ENCODE data around the gene PROZ.

The PROZ gene

DNA sequence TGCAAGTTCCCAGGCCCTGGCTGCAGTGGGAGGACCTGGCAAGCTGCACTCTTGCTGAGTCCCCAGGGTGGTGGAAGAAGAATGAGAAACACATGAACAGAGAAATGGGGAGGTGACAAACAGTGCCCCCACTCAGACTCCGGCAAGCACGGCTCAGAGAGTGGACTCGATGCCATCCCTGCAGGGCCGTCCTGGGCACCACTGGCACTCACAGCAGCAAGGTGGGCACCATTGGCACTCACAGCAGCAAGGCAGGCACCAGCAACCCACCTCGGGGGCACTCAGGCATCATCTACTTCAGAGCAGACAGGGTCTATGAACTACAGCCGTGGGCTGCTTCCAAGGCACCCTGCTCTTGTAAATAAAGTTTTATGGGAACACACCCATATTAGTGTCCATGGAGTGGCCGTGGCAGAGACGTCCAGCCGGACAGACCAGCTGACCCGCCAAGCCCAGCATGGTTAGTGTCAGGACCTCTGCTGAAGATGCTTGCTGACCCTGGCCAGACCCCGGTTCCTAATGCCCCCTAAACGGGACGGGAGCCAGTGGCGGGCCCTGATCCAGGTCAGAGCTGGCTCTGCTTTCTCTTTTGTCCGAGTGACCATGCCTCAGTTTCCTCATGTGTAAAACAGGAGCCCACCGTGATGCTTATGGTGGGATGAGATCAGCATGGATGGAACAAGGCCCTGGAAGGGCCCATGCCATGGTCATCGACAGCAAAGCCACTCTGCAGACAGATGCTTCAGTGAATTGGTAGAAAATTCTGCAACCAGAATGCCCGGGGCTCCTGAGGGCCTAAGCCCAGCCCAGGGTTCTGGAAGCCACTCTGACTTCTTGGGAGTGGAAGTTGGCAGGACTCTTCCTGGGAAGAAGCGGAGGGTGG is 37.9 kb upstream of the PROZ start:
- DNase-seq (ENCODE audit: low read depth in 2 of 2) = no peak

DNA sequence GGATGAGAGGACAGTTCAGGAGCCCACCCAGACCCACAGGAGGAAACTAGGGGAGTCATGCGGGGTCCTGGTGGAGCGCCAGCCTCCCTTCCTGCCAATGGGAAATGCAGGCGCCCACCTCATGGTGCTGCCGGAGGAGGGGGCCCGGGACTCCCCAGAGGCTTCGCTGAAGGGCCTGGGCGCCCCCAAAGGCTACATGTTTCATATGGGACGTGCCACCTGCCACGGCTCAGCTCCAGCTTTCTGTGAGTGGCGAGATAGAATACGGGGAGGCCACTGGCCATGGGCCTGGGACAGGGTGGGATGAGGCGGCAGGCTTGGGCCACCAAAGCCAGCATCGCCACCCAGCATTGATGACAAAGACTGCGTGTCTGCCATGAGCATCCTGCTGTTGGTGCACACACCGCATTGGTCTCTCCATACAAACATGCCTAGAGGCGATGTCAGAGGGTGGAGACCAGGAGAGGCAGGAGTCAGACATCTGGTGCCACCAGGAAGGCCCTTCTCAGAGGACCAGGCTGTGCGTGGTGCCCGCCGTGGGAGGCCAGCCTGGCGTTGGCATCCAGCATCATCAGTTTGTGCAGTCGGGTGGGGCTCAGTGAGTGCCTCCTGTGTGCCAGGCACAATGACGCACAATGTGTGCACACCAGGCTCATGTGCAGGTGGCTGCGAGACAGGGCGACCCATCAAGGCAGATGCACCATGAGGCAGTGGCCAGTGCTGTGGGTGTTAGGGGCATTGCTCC is 37.1 kb upstream of the PROZ start:
- DNase-seq (ENCODE audit: low read depth in 2 of 2) = no peak

DNA sequence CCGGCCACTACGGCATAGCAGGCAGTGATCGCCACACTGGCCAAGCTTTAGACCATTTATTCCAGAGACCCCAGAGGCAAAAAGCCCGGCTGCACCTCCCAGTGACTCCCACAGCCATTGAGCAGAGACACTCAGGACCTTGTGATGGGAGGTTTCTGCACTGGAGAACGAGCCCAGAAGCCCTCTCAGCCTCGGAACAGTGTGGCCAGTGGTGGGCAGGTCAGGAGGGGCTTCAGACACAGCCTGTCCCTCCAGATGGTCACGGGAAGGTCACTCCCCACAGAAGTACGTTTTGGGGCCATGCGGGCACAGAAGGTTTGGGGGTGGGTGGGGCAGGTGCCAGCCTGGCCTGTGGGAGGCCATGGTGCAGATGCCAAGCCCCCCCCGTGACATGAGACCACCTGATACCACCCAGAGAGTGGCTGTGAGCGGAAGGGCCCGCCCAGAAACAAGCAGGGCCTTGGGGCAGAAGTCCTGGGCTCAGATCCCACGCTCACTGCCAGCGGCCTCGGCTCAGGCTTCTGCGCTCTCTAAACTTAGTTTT is 36.4 kb upstream of the PROZ start:
- no peak for DNase-seq (ENCODE audit: low read depth in 2 of 2)

DNA sequence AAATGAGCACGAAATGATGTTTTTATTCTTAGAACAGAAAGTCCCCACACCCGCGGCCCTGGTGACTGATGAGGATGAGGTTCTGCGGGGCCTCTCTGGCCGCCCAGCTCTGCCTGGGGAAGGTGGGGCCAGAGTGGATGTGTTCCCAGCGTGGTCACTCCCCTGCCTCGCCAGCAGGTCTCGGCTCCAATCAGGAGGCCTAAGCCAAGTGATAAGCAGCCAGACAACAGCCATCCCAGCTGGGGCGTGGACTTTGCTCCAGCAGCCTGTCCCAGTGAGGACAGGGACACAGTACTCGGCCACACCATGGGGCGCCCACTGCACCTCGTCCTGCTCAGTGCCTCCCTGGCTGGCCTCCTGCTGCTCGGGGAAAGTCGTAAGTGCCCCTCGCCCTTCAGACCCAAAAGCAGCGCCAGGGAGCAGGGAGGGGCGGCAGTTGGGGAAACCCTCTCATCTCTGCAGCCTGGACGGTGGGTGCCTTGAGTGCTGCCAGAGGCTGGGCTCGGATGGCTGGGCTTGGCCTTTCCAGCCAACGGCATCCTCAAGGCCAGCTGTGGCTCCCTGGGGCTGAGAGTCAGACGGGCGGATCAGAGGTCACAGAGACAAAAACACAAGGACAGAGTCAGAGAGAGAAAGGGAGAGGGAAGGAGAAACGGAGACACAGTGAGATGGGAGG is 35.8 kb upstream of the PROZ start, which contains the start of gene F10:
F10 (plus strand) TSS at position 250 of the 676 bp plus-strand sequence; CDS start at position 307, 57 bp downstream.
- no peak for DNase-seq (ENCODE audit: low read depth in 2 of 2)

DNA sequence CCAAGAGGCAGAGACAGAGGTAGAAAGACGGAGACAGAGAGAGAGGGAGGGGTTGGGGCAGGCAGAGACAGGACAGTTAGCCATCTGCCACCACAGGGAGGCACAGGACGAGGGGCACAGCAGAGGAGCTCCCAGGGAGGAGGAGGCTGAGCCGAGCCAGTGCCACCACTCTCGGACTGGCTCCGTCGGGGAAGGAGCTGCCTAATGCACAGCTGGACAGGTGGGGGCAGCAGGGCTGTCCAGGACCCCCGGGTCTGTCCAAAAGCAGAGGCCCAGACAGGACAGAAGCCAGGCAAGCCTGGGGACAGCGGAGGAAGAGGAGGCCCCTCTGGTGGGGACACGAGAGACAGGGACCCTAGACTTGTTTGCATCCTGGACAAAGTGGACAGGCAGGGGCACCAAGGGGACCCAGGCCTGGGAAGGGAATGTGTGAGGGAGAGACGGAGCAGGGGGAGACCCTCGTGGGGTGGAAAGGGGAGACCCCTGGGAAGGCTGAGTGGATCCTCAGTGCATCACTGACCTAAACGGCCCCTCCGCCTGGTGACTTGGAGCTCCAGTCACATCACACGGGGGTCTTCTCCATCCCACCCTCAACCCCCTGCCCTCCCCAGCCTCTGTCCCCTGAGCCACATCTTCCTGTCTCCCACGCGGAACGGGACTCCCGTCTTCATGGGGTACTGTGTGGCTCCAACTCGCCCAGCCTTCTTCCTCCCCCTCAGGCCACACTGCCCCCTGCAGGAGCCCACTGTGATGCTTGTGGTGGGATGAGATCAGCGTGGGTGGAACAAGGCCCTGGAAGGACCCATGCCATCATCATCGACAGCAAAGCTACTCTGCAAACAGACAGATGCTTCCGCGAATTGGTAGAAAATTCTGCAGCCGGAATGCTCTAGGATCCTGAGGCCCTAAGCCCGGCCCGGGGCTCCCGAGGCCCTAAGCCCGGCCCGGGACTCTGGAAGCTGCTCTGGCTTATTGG is 34.9 kb upstream of the PROZ start:
- no peak for DNase-seq (ENCODE audit: low read depth in 2 of 2)

DNA sequence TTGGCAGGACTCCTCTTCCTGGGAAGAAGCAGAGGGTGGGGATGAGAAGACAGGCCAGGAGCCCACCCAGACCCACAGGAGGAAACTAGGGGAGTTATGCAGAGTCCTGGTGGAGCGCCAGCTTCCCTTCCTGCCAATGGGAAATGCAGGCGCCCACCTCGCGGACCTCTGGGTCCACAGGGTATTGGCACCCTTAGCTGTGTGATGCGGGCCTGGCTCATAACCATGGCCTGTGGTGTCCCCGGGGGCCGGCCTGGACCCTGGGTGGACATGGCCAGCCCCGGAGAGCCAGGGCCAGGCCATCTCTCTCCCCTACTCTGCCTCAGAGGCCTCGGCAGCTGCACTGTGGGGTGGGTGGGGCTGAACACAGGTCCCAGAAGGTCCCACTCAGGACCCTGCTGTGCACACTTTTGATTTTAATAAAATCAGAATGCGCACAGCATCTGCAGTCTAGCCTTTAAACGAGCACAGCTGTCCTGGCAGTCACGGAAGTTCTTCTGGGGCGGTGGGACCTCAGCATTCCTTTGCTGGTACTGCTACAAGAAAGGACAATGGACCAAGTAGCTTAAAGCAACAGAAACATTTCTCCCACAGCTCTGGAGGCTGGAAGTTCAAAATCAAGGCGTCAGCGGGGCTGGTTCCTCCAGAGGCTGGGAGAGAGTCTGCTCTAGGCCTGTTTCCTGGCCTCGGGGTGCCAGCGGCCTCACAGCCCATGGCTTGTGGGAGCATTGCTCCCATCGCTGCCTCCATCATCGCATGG is 34.1 kb upstream of the PROZ start:
- no peak for DNase-seq (ENCODE audit: low read depth in 2 of 2)

DNA sequence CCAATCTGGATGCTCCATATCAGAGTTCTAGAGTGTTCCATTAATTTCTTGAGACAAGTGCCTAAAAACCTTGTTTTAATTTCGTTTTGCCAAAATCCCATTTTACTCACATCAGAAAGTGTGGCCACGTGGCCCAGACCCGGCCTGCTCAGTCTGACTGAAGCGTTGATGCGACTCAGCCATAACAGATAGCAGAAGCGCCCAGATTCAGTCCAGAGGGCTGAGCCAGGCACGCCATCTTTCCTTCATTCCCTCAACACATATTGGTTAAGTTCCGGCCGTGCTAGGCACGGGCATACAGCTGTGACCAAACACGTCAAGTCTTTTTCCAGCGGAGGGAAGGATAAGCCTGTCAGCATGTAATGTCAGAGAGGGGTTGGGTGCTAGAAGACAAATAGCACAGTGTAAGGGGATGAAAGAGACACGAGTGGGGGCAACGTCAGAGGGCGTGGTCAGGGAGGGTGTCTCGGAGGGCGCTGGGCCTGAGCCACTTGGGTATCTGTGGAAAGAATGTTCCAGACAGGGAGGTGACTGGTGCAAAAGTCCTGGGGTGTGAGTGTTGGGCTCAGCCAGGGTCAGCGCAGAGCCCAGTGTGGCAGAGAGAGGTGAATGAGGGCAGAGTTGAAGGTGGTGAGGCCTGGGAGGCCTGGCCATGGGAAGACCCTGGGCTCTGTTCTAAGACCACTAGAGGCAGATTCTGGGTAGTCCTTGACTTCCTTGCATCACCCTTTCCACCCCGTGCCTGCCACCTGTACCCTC is 32.8 kb upstream of the PROZ start:
- DNase-seq (ENCODE audit: low read depth in 2 of 2) = no peak

DNA sequence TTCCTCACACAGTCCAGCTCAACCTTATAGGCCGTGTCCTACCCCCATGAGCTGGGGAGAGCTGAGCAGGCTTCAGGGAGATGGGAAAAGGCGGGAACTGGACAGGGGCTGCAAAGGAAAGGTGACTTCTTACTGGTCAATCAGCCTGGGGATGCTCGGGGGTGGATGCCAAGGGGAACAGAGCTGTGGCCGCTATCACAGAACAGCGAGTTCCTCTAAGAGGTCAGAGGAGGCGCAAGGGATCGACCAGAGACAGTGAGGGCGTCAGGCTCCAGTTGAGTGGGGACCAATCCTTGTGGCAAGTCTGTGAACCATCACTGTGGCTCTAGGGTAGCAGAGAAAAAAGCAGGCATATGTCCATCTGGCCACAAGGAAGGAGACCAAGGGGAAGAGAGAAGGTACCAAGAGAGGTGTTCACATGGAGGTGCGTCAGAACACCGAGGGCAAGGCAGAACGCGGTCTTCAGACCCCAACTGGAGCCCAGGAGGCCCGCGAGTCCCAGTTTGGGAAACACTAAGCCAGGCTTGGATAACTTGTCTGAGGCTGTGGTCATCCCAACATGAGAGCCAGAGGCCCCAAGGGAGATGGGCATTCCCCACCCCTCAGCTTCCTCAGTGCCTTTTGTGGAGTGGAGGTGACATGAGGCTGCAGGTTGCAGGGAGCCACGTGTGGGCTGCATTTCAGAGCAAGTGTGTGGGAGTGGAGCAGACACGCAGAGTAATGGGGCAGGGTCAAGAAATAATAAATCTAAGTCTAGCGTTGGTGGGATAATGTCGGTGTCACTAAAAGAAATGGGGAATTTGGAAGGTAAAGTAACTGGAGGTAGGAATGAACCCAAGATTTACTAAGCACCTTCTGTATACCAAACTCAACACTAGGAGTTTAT is 31.9 kb upstream of the PROZ start:
- no peak for DNase-seq (ENCODE audit: low read depth in 2 of 2)

DNA sequence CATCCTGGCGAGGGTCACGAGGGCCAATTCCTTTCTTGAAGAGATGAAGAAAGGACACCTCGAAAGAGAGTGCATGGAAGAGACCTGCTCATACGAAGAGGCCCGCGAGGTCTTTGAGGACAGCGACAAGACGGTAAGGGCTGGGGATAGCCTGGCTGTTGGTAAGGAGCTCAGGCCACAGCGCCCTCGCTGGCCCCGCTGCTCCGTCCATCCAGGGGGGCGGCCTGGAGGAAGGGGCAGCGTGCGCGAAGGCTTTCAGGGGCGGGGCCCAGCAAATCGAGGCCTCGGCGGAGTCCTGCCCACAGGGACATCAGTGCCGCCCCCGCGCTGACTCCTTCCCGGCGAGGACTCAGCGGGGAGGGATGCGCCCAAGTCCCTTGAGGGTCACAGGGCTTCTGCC is 29.0 kb upstream of the PROZ start:
- DNase-seq (ENCODE audit: low read depth in 2 of 2) = no peak

DNA sequence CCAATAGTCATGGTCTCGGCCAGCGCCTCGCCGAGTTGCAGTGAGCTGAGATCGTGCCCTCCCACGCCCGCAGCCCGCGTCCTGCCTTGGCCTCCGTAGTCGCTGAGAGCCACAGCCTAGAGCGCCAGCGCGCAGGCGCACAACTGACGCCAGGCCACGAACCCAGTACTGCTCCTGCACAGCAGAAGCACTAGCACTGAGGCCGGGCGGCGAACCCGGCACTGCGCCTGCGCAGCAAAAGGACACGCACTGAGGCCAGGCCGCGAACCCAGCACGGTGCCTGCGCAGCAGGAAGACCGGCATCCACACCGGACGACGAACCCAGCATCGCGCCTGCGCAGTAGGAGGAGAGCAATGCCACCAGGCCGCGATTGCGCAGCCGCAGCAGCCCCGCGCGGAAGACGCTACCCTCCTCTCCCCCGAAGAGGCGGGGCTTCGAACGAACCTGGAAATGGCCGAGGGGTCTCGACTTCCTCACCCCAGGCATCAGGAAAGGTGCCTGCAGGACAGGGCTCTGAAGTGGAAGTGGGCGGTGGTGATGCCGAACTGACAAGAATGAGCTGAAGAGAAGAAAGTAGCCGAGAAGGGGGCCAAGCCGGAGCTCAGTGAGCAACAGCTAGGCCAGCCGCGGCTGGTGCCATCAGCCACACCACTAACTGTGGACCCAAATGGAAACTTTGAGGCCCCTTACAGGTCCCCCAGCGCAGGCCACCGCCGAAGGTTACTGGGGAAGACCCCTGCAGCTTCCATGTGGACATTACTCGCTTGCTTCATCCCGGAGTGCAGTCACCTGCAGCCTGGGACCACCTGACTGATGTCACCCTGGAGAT is 28.3 kb upstream of the PROZ start:
- peak in 1 of 2 donors; percentile 23 for DNase-seq (ENCODE audit: low read depth in 2 of 2)

DNA sequence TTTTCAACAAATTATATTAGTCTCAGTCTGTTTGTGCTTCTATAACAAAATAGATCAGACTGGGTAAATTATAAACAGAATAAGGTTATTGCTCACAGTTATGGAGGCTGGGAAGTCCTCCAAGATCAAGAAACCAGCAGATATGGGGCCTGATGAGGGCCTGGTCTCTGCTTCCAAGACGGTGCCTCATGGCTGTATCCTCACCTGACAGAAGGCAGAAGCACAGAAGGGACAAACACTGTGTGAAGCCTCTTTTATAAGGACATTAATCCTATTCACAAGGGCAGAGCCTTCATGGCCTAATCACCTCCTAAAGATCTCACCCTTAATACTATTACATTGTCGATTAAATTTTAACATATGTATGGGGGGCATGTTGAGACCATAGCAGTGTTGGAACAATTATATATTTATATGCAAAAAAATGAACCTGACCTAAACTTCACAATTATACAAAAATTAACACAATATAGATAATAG is 23.1 kb upstream of the PROZ start:
- no peak for DNase-seq (ENCODE audit: low read depth in 2 of 2)

DNA sequence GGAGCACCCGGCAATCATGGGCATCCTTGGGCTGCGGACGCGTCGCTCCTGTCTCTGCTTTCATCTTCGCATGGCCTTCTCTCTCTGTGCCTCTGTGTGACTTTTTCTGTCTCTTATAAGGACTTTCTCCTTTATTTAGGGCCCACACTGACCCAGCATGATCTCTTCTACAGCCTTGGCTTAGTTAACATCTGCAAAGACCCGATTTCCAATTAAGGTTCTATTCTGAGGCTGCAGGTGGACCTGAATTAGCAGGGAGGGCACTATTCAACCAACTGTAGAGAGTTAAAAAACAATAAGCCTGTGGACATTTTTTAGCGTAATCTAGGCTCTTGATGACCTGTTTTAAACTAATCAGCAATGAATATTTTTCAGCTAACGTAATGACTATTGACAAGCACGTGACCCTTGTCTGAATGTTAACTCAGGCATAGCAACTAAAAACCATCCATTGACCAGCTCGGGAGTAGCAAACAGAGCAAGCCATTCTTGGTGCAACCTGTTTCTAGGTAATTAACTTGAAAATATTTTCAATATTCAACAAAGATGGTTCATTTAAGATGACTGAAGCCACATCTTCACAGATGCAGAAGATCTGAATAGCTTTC is 20.7 kb upstream of the PROZ start:
- DNase-seq (ENCODE audit: low read depth in 2 of 2) = no peak

DNA sequence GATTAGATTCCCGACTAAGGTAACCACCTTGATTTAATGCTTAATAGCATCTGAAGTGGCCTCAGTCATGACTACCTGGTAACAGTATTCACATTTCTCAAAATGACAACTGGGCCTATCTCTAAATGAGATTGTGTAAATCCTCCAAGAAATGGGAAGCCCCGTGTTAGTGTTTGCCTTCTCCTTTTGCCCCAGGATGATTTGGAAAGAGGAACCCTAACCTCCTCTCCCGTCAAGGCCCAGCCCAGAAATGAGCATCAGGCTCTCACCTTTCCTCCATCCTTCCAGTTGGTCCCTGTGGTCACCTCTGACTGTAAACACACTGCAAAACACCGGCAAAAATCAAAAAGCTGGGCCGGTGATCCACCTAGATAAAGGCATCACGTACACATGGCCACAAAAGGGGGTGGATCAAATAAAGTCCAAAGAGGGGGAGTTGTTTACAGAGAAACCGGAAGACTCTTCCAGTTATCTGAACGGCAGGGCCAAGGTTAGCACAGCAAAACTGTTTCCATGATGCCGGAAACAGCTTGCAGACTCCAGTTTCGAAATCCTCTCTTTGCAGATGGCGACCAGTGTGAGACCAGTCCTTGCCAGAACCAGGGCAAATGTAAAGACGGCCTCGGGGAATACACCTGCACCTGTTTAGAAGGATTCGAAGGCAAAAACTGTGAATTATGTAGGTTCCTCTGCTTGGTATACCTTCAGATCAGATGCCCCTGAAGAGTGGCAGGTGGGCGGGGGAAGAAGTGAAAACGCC is 19.5 kb upstream of the PROZ start:
- no peak for DNase-seq (ENCODE audit: low read depth in 2 of 2)

DNA sequence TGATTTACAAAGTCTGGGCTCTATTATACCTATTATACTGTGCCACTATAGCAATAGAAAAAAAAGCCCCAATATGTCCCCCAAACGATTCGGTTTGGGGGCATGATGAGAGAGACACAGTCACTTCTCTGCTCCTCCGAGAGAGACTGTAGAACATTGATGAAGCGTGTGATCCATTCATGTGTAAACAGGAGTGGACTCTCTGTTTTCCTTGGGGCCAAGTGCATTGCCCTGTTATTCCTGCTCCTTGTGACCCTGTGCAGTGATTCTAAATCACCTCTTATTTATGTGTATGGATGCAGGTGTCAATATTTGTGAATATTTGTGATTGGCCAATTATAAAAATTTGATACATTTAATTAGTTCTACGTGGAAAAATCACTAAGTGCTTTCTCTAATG is 18.9 kb upstream of the PROZ start:
- DNase-seq (ENCODE audit: low read depth in 2 of 2) = no peak

DNA sequence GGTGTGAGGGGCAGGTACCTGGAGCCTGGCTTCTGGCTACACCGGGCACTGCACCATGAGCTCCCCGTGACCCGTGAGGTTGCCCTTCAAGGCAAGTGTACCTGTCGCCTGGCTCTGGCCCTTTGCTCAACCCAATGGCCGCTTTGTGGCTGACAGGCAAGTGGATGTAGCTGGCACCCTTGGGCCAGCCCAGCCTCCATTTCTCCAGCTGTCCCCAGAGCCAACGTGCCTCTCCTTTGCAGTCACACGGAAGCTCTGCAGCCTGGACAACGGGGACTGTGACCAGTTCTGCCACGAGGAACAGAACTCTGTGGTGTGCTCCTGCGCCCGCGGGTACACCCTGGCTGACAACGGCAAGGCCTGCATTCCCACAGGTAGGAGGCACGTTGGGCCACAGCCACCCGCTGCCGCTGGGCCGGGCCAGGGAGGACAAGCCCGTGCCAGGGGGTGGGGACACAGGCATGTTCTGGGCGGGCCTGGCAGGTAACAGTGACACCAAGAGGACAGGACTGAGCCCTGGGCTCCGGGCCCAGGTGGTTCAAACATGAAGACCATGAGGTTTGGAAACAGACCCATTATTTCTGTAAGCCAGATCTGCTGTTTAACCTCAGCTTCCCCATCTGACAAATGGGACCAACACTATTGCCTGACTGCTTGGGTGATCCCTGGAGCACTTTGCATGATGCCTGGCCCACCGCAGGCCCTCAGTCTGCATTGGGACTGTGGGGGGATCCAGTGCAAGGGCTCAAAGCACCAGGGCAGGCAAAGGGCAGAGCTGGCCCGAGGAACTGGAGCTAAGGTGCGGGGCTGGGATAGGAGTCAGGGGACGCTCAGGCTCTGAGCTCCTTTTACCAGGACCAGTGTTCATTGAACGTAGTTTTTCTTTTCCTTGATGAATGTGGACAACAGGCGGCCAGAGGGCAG is 17.5 kb upstream of the PROZ start:
- DNase-seq (ENCODE audit: low read depth in 2 of 2) = no peak
